SK-N-SH (cell line): ENCODE data around the gene RPS6KA2.

Experiments
- CHD2 ChIP-seq: fragments of 150-350 bp; IDR thresholded peaks from 2 replicates; pipeline ENCODE4 v1.6.1; 2018; ENCODE audit warnings: low read length; ENCODE audit not compliant: partially characterized antibody
- CTCF ChIP-seq: fragments of 200-600 bp; sonication (generic); IDR thresholded peaks from 2 replicates; pipeline ENCODE4 v1.6.1; 2017; ENCODE audit warnings: antibody characterized with exemption, mild to moderate bottlenecking, moderate library complexity
- ELF1 ChIP-seq: IDR thresholded peaks from 2 replicates; pipeline ENCODE4 v1.4.0; 2012
- EP300 ChIP-seq, 2 experiments: IDR thresholded peaks; 2 replicates each; pipeline versions ENCODE4 v1.4.0 to v1.6.1; 2012; ENCODE audit warnings: borderline replicate concordance in 1 of 2, low read depth in 1 of 2, low read length in 1 of 2
- FOXM1 ChIP-seq: IDR thresholded peaks from 2 replicates; pipeline ENCODE4 v1.4.0; 2012; ENCODE audit warnings: low read depth, mild to moderate bottlenecking
- IRF3 ChIP-seq: fragments of 150-350 bp; IDR thresholded peaks from 2 replicates; pipeline ENCODE4 v1.6.1; 2016; ENCODE audit warnings: mild to moderate bottlenecking, low read depth, low read length
- MXI1 ChIP-seq: IDR thresholded peaks from 2 replicates; pipeline ENCODE4 v1.6.1; 2012; ENCODE audit warnings: mild to moderate bottlenecking, low read depth, low read length, improper control_type of control experiment
- RAD21 ChIP-seq: IDR thresholded peaks from 2 replicates; pipeline ENCODE4 v1.6.1; 2012; ENCODE audit warnings: mild to moderate bottlenecking, low read length
- RXRA ChIP-seq: IDR thresholded peaks from 2 replicates; pipeline ENCODE4 v1.4.0; 2012; ENCODE audit warnings: low read depth, mild to moderate bottlenecking, borderline replicate concordance
- SIN3A ChIP-seq: IDR thresholded peaks from 2 replicates; pipeline ENCODE4 v1.6.1; 2012; ENCODE audit warnings: low read depth, mild to moderate bottlenecking, low read length, moderate library complexity, borderline replicate concordance
- TAF1 ChIP-seq: IDR thresholded peaks from 2 replicates; pipeline ENCODE4 v1.6.1; 2012; ENCODE audit warnings: low read depth, mild to moderate bottlenecking, low read length, moderate library complexity, borderline replicate concordance
- USF1 ChIP-seq: IDR thresholded peaks from 2 replicates; pipeline ENCODE4 v1.4.0; 2012; ENCODE audit warnings: low read depth, borderline replicate concordance
- YY1 ChIP-seq: IDR thresholded peaks from 2 replicates; pipeline ENCODE4 v1.4.0; 2012; ENCODE audit warnings: low read depth, mild to moderate bottlenecking

GRCh38 chr6:166462461-166463135 is 164.5 kb downstream of the RPS6KA2 start:
- TF ChIP-seq FOXM1 (no peak), RAD21 (no peak), USF1 (no peak), SIN3A (no peak), CTCF (no peak), ELF1 (no peak), RXRA (no peak), TAF1 (no peak), EP300 (IDR thresholded peaks at IDR 0.05; ENCODE audit: borderline replicate concordance in 1 of 2, low read depth in 1 of 2, low read length in 1 of 2) (no peak), IRF3 (no peak), MXI1 (no peak), CHD2 (no peak), YY1 (no peak)
